GM12892 (cell line): ENCODE results near the gene PADI2.

Source experiments
- POLR2A ChIP-seq: IDR thresholded peaks from 2 replicates; pipeline ENCODE4 v1.6.1; 2011; ENCODE audit warnings: low read depth, low read length, control low read depth
- POLR2AphosphoS5 ChIP-seq: IDR thresholded peaks from 2 replicates; pipeline ENCODE4 v1.6.1; 2011; ENCODE audit warnings: low read depth, low read length, control low read depth
- TAF1 ChIP-seq: IDR thresholded peaks from 2 replicates; pipeline ENCODE4 v1.6.1; 2011; ENCODE audit warnings: low read depth, mild to moderate bottlenecking, control low read depth, low read length, borderline replicate concordance

GRCh38 chr1:17061892-17062291, 57.4 kb downstream of the PADI2 start:
- no peak for TF ChIP-seq TAF1
- no peak for TF ChIP-seq POLR2AphosphoS5
- no peak for TF ChIP-seq POLR2A
